HUDEP-2 (cell line): ENCODE data around the gene CAPN12.

ENCODE experiments used
- DNase-seq, 76 experiments: peaks; one replicate each; lab custom pipeline; 2025; ENCODE audit not compliant: unreplicated experiment in 76 of 76; lab: John Stamatoyannopoulos, UW

Gene CAPN12

GRCh38 chr19:38698225-38699026, 45.8 kb downstream of the CAPN12 start:
- DNase-seq, result no peak

- no peak for DNase-seq
Measured at GRCh38 chr19:38697641-38698071, 46.6 kb downstream of the CAPN12 start.

GRCh38 chr19:38697197-38697596, 47.1 kb downstream of the CAPN12 start:
- DNase-seq, result no peak

GRCh38 chr19:38696729-38697055, 47.6 kb downstream of the CAPN12 start:
- DNase-seq, result no peak

- DNase-seq, result no peak
Measured at GRCh38 chr19:38695832-38696728, 48.2 kb downstream of the CAPN12 start.

GRCh38 chr19:38695317-38695683, 49.0 kb downstream of the CAPN12 start:
- DNase-seq, result no peak

GRCh38 chr19:38693380-38694223, 50.7 kb downstream of the CAPN12 start:
- DNase-seq, result no peak

- no peak for DNase-seq
Measured at GRCh38 chr19:38692458-38693379, 51.6 kb downstream of the CAPN12 start.

GRCh38 chr19:38691938-38692457, 52.3 kb downstream of the CAPN12 start:
- DNase-seq, result no peak

GRCh38 chr19:38690832-38691231, 53.4 kb downstream of the CAPN12 start:
- DNase-seq, result no peak

GRCh38 chr19:38690146-38690545, 54.1 kb downstream of the CAPN12 start:
- DNase-seq, result no peak

GRCh38 chr19:38687837-38688378, 56.4 kb downstream of the CAPN12 start:
- no peak for DNase-seq

- DNase-seq, result no peak
Measured at GRCh38 chr19:38686530-38686888, 57.8 kb downstream of the CAPN12 start.

GRCh38 chr19:38685666-38686529, 58.4 kb downstream of the CAPN12 start:
- DNase-seq, result peak in 10 of 76 experiments; percentile 12 to 43 (median 26)

- DNase-seq, result no peak
Measured at GRCh38 chr19:38684862-38685665, 59.2 kb downstream of the CAPN12 start.

GRCh38 chr19:38684078-38684861, 60.0 kb downstream of the CAPN12 start:
- DNase-seq, result peak in 31 of 76 experiments; percentile 3 to 76 (median 39)
